ENCODE results near the gene BAIAP2.

DNA sequence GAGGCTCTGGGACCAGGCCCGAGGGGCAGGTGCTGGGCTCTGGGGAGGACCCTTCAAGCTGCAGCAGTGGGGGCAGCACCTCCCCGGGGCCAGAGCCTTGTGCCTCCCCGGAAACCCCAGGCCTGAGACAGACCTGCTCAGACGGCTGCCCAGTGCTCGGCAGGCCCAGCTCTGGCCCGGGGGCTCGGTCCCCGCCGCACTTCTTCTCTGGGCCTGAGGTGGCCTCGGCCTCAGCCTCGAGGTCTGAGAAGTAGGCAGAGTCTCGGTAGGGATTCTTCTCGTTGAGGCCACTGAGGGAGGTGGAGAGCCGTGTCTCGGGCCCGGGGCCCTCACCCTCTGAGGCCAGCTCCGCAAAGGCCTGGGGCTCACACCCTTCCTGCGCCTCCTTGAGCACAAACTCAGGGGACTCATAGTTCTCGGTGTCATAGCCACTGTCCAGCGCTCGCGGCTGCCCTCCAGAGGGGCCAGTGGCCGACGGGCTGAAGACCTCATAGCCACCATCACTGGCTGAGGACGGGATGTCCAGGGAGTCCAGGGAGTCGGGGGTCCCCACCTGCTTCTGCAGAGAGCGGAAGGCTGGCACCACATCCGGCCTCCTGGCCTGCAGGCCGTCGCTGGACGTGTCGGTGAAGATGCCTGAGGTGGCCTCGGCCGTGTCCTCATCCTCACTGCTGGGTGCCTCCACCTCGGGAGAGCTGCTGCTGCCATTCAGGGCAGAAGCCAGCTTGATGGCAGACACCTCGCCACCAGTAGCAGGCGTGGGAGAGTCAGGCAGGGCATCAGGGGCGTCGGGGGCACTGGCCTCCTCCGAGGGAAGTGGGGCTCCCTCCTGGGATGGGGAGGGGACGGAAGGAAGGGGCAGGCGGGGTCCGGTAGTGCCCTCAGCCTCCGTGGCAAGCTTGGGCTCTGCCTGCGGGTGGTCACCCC, 86.0 kb downstream of the BAIAP2 start:
- TF ChIP-seq POLR2AphosphoS5 (IDR thresholded peaks at IDR 0.05) (no peak), CTCF (IDR thresholded peaks at IDR 0.05) (no peak), POLR2A (IDR thresholded peaks at IDR 0.05) (no peak)

Data from breast epithelium (tissue), 3 donors.